Vagina (tissue), 2 donors: ENCODE results near the gene RASA3. TPM values are rescaled to one million over a fixed set of nuclear protein-coding genes. Genes with fewer than 3 reads are reported as not detected.

Experiments
- DNase-seq, 2 donors: peaks; one replicate each; pipeline ENCODE4 v3.0.0-alpha.2; 2017; ENCODE audit errors: extremely low spot score in 2 of 2
- H3K27ac ChIP-seq: fragments of 200-600 bp; sonication (generic); one replicate; pipeline ENCODE4 v1.5.1; 2019
- H3K27me3 ChIP-seq: fragments of 200-600 bp; sonication (generic); one replicate; pipeline ENCODE4 v1.5.1; 2019
- H3K36me3 ChIP-seq, 2 donors: fragments of 200-600 bp; sonication (generic); one replicate each; pipeline ENCODE4 v1.5.1; 2017 to 2019
- H3K4me1 ChIP-seq: fragments of 200-600 bp; sonication (generic); one replicate; pipeline ENCODE4 v1.5.1; 2019
- H3K4me3 ChIP-seq, 2 donors: fragments of 200-600 bp; sonication (generic); 1 replicate in 1 of 2; 2 replicates in 1 of 2; pipeline ENCODE4 v1.5.1; 2016 to 2019
- H3K9me3 ChIP-seq: fragments of 200-600 bp; sonication (generic); one replicate; pipeline ENCODE4 v1.5.1; 2019
- POLR2A ChIP-seq, 2 donors: fragments of 450-650 bp; IDR thresholded peaks; one replicate each; pipeline ENCODE4 v1.6.1; 2017; ENCODE audit warnings: antibody characterized with exemption in 2 of 2, mild to moderate bottlenecking in 2 of 2, moderate library complexity in 2 of 2
- POLR2AphosphoS5 ChIP-seq, 2 donors: sonication (generic); formaldehyde crosslinking; IDR thresholded peaks; one replicate each; pipeline ENCODE4 v1.9.0; 2017; ENCODE audit warnings: antibody characterized with exemption in 2 of 2, mild to moderate bottlenecking in 2 of 2, low read depth in 1 of 2; ENCODE audit not compliant: insufficient read depth in 1 of 2
- intact Hi-C: fragments of 100-400 bp; cut with DNase I; formaldehyde crosslinking; loops from one replicate; pipeline ENCODE4 v1.15.1; 2023
- total RNA-seq: library from RNA; depleted of rRNA; stranded (reverse); fragments of >200 nt; gene quantifications from one replicate; pipeline ENCODE4 v1.2.3, GENCODE V29; 2016
- TF ChIP-seq, protein P1 (sequence below), 3 experiments: fragments of 450-650 bp in 2 of 3; fragments of 200-600 bp in 1 of 3; sonication (generic) in 1 of 3; IDR thresholded peaks; one replicate each; pipeline ENCODE4 v1.5.1; 2017 to 2019; ENCODE audit warnings: antibody characterized with exemption in 3 of 3, mild to moderate bottlenecking in 2 of 3, moderate library complexity in 2 of 3

RASA3 gene
- total RNA-seq, 1 donor from 2014 or later = 19.6 TPM

DNA sequence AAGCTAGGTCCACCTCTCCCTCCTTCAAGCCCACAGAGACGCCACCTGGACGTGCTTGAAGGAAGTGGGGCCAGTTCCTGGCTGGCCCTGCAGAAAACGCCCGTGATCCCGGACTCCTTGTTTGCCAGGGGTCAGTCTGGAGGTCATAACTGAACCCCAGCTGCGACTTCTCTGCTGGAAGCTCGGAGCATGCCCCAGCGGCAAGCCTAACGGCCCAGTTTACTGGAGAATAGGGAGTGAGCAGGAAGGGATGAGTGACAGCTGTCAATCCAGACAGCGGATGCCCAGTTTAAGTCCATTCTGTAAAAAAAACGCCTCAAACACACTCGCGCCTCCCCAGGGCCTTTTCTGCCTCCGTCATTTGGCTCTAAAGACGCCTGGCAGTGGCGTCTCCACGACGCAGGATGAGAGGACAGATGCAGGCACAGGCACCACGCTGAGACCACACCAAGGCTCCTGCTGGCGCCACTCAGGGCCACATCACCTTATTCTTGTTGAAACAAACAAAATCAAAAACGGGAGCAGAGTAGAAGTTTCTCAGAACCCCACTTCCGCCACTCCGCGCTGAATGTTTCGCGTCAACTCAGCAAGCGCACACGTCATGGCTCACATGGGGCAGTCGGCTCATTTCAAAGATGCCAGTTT, 57.6 kb downstream of the RASA3 start:
- H3K4me3 ChIP-seq = no peak overlapping the region
- H3K27ac ChIP-seq = no peak overlapping the region
- H3K9me3 ChIP-seq = no peaks in the 10 kb centered on the region
- intact Hi-C loops = no loop called here
- no peak for DNase-seq
- H3K36me3 ChIP-seq = no peaks in the 10 kb centered on the region
- TF ChIP-seq, protein P1, sequence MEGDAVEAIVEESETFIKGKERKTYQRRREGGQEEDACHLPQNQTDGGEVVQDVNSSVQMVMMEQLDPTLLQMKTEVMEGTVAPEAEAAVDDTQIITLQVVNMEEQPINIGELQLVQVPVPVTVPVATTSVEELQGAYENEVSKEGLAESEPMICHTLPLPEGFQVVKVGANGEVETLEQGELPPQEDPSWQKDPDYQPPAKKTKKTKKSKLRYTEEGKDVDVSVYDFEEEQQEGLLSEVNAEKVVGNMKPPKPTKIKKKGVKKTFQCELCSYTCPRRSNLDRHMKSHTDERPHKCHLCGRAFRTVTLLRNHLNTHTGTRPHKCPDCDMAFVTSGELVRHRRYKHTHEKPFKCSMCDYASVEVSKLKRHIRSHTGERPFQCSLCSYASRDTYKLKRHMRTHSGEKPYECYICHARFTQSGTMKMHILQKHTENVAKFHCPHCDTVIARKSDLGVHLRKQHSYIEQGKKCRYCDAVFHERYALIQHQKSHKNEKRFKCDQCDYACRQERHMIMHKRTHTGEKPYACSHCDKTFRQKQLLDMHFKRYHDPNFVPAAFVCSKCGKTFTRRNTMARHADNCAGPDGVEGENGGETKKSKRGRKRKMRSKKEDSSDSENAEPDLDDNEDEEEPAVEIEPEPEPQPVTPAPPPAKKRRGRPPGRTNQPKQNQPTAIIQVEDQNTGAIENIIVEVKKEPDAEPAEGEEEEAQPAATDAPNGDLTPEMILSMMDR (IDR thresholded peaks at IDR 0.05) = no peak
- TF ChIP-seq POLR2AphosphoS5 (IDR thresholded peaks at IDR 0.05; ENCODE audit: insufficient read depth in 1 of 2, low read depth in 1 of 2) = no peak
- no peak for TF ChIP-seq POLR2A (IDR thresholded peaks at IDR 0.05)
- peaks cover 30% of the 10 kb centered on the region for H3K4me1 ChIP-seq
- H3K27me3 ChIP-seq = no peaks in the 10 kb centered on the region

DNA sequence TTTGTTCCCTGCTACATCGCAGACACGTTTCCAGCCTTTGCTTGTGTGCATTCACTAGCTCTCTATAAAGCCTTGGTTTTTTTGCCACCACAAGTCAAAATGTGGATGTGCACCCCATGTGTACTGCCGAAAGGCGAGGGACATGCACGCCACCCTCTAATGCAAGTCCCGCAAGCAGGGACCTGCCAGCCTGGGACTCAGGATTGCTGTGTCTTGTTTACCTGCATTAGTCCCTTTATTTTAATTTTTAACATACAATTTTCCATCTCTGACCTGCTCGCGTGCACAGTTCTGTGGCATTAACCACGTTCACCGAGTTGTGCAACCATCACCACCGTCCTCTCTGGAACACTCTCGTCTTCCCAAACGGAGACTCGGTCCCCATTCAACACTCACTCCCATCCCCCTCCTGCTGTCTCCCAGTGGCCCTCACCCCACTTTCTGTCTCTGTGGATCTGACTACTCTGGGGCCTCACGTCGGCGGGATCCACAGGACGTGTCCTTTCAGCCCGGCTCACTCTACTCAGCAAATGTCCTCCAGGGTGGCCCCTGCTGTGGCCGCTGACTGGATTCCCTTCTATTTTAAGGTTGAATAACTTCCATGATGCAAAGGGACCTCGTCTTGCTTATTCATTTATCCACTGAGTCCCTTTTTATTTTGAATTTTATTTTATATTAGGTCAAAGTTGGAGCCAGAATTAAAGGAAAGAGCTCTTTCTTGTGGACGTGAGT, 58.4 kb downstream of the RASA3 start:
- no peaks in the 10 kb centered on the region for H3K36me3 ChIP-seq
- DNase-seq = no peak
- no peaks in the 10 kb centered on the region for H3K27me3 ChIP-seq
- H3K4me3 ChIP-seq = no peak overlapping the region
- intact Hi-C loops = no loop called here
- H3K4me1 ChIP-seq = peaks cover 25% of the 10 kb centered on the region
- no peak overlapping the region for H3K27ac ChIP-seq
- no peaks in the 10 kb centered on the region for H3K9me3 ChIP-seq
- TF ChIP-seq POLR2AphosphoS5 (IDR thresholded peaks at IDR 0.05; ENCODE audit: insufficient read depth in 1 of 2, low read depth in 1 of 2) (no peak), POLR2A (IDR thresholded peaks at IDR 0.05) (no peak)
- TF ChIP-seq, protein P1 (IDR thresholded peaks at IDR 0.05) = no peak

DNA sequence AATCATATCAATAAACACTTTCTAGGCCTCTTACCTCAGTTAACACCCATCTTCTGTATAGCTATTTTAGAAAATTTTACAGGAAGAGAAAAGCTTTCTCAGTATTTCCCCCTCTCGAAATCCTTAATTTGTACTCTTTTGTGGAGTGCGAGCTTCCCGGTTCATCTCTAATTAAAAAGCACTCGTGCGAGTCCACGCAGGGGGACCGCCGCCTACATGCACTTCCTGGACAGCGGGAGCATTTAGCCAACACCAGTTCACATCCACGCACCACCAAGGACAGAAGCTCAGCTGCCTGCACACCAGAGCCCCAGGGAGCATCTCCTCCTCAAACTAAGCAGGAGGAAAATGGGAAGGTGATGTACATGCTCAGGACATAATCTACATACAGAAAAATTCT, 60.0 kb downstream of the RASA3 start:
- intact Hi-C loops = no loop called here
- Histone ChIP-seq H3K27me3 (no peaks in the 10 kb centered on the region), H3K27ac (no peak overlapping the region), H3K9me3 (no peaks in the 10 kb centered on the region), H3K4me3 (no peak overlapping the region), H3K4me1 (peaks cover 25% of the 10 kb centered on the region), H3K36me3 (no peaks in the 10 kb centered on the region)
- TF ChIP-seq POLR2AphosphoS5 (IDR thresholded peaks at IDR 0.05; ENCODE audit: insufficient read depth in 1 of 2, low read depth in 1 of 2) (no peak), POLR2A (IDR thresholded peaks at IDR 0.05) (no peak)
- TF ChIP-seq, protein P1 (IDR thresholded peaks at IDR 0.05) = no peak
- DNase-seq = no peak

DNA sequence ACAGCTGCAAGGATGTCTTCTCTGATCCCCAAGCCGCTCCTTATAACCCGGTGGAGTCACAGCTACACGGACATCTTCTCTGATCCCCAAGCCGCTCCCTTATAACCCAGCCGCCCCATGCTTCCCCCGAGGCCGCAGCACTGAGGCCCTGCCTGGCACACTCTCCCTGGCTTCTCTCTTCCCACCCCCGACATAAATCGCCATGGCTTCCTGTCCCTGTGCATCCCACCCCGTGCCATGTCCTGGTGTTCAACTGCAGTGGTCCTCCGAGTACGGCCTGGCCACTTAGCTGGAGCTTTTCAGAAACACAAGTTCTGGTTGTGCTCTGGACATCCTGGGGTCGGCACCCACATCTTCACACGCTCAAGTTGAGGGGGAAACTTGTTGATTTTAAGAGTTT, 60.4 kb downstream of the RASA3 start:
- no peaks in the 10 kb centered on the region for H3K36me3 ChIP-seq
- no peak for DNase-seq
- no peak for TF ChIP-seq POLR2AphosphoS5 (IDR thresholded peaks at IDR 0.05; ENCODE audit: insufficient read depth in 1 of 2, low read depth in 1 of 2)
- TF ChIP-seq POLR2A (IDR thresholded peaks at IDR 0.05) = no peak
- TF ChIP-seq, protein P1 (IDR thresholded peaks at IDR 0.05) = no peak
- H3K27me3 ChIP-seq = no peaks in the 10 kb centered on the region
- H3K9me3 ChIP-seq = no peaks in the 10 kb centered on the region
- H3K27ac ChIP-seq = peak overlapping the region; percentile 20
- intact Hi-C loops = no loop called here
- H3K4me1 ChIP-seq = peaks cover 28% of the 10 kb centered on the region
- no peak overlapping the region for H3K4me3 ChIP-seq

DNA sequence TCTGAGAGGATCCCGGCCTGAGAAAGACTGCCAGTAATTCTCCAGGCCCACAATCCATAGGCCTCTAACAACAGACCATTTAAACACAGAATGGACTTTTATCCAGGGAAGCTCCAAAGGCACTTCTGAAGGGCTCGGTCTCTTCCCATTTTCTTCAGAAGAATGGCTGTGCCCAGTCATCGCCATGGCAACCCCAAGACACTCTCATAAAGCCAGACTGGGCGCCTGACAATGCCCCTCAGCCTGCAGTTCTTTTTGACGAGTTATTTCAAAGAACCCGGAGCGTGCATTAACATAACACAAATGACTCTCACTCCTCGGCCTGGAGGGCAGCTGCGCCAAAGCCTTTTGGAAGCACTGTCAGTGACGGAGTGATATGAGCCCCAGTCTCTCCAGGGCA, 61.0 kb downstream of the RASA3 start:
- H3K36me3 ChIP-seq = no peaks in the 10 kb centered on the region
- no peak for DNase-seq
- H3K9me3 ChIP-seq = no peaks in the 10 kb centered on the region
- H3K27me3 ChIP-seq = no peaks in the 10 kb centered on the region
- peaks cover 29% of the 10 kb centered on the region for H3K4me1 ChIP-seq
- intact Hi-C loops = no loop called here
- no peak for TF ChIP-seq POLR2AphosphoS5 (IDR thresholded peaks at IDR 0.05; ENCODE audit: insufficient read depth in 1 of 2, low read depth in 1 of 2)
- TF ChIP-seq, protein P1 (IDR thresholded peaks at IDR 0.05) = no peak
- TF ChIP-seq POLR2A (IDR thresholded peaks at IDR 0.05) = no peak
- H3K4me3 ChIP-seq = no peak overlapping the region
- peak overlapping the region; percentile 20 for H3K27ac ChIP-seq
